Prostate gland (tissue), 2 donors: Measurements from ENCODE around the gene VKORC1. TPM values are rescaled to one million over a fixed set of nuclear protein-coding genes. Genes with fewer than 3 reads are reported as not detected.

ENCODE experiments used
- DNase-seq: peaks from one replicate; pipeline ENCODE4 v3.0.0-alpha.2; 2019; ENCODE audit warnings: low spot score
- H3K27ac ChIP-seq, 2 donors: fragments of 200-600 bp; sonication (generic); 2 replicates each; pipeline ENCODE4 v1.5.1; 2017 to 2019
- H3K27me3 ChIP-seq: fragments of 200-600 bp; sonication (generic); replicated peaks from 2 replicates; pipeline ENCODE4 v1.5.1; 2019; ENCODE audit not compliant: insufficient read depth
- H3K36me3 ChIP-seq, 2 donors: fragments of 200-600 bp; sonication (generic); 1 replicate in 1 of 2; 2 replicates in 1 of 2; pipeline versions ENCODE4 v1.5.1 to v1.8.1; 2017 to 2019
- H3K4me1 ChIP-seq: fragments of 200-600 bp; sonication (generic); replicated peaks from 2 replicates; pipeline ENCODE4 v1.5.1; 2019
- H3K4me3 ChIP-seq, 2 donors: fragments of 200-600 bp; sonication (generic); 2 replicates each; pipeline ENCODE4 v1.5.1; 2017 to 2019
- H3K9me3 ChIP-seq: fragments of 200-600 bp; sonication (generic); 2 replicates; pipeline ENCODE4 v1.5.1; 2017
- POLR2A ChIP-seq: fragments of 450-650 bp; IDR thresholded peaks from one replicate; pipeline ENCODE4 v1.6.1; 2016; ENCODE audit warnings: antibody characterized with exemption, mild to moderate bottlenecking
- POLR2AphosphoS5 ChIP-seq: sonication (generic); formaldehyde crosslinking; IDR thresholded peaks from one replicate; pipeline ENCODE4 v1.6.1; 2017; ENCODE audit warnings: antibody characterized with exemption
- WGBS: methylation state at CpG from one replicate; pipeline ENCODE4 v1.1.5; 2018; 5-methylcytosine and 5-hydroxymethylcytosine counted together
- intact Hi-C: fragments of 100-400 bp; cut with DNase I; formaldehyde crosslinking; loops from one replicate; pipeline ENCODE4 v1.14.2; 2022
- total RNA-seq, 2 donors: library from RNA; depleted of rRNA; stranded (reverse); fragments of >200 nt; gene quantifications; one replicate each; pipeline ENCODE4 v1.1.0, GENCODE V29; 2016
- TF ChIP-seq, protein P1 (sequence below), 4 experiments: fragments of 200-600 bp in 2 of 4; fragments of 450-650 bp in 2 of 4; sonication (generic) in 2 of 4; IDR thresholded peaks; 1 replicate in 3 of 4; 2 replicates in 1 of 4; pipeline ENCODE4 v1.5.1; 2016 to 2019; ENCODE audit warnings: antibody characterized with exemption in 4 of 4, mild to moderate bottlenecking in 2 of 4, moderate library complexity in 2 of 4

The VKORC1 gene
- total RNA-seq, 2 donors from 2014 or later: 106 to 175 TPM

- Histone ChIP-seq H3K27ac (peak overlapping the region; percentile 92 to 94), H3K4me3 (no peak overlapping the region), H3K36me3 (peaks cover 0 to 1% of the 10 kb centered on the region in 2 donors), H3K4me1 (peaks cover 36% of the 10 kb centered on the region), H3K9me3 (no peaks in the 10 kb centered on the region), H3K27me3 (no peaks in the 10 kb centered on the region)
- no peak for TF ChIP-seq POLR2AphosphoS5
- TF ChIP-seq, protein P1, sequence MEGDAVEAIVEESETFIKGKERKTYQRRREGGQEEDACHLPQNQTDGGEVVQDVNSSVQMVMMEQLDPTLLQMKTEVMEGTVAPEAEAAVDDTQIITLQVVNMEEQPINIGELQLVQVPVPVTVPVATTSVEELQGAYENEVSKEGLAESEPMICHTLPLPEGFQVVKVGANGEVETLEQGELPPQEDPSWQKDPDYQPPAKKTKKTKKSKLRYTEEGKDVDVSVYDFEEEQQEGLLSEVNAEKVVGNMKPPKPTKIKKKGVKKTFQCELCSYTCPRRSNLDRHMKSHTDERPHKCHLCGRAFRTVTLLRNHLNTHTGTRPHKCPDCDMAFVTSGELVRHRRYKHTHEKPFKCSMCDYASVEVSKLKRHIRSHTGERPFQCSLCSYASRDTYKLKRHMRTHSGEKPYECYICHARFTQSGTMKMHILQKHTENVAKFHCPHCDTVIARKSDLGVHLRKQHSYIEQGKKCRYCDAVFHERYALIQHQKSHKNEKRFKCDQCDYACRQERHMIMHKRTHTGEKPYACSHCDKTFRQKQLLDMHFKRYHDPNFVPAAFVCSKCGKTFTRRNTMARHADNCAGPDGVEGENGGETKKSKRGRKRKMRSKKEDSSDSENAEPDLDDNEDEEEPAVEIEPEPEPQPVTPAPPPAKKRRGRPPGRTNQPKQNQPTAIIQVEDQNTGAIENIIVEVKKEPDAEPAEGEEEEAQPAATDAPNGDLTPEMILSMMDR (IDR thresholded peaks at IDR 0.05): no peak
- no peak for TF ChIP-seq POLR2A
- WGBS: 65% methylated on average over 20 of the region's 20 CpGs
- DNase-seq: no peak
- intact Hi-C loops: no loop called here
Observed at GRCh38 chr16:31132303-31132979, 37.8 kb upstream of the VKORC1 start.

DNA sequence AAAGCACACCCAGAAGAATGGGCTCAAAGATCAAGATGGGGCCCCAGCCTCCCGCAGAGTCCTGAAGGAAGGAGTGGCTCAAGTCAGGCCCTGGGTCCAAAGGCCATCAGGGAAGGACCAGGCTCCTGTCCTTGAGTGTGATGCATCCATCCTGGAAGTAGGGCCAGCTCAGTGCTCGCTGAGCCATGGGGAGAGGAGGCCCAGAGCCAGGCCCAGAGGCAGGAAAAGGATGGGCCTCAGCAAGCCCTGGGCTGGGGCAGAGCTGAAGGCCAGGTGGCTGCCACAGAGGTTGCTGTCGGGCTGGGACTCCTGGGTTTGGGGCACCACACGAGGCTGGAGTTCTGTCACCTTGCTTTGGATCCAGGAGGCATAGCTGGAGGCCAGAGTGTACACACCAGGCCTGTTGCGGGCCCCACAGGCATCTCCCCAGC lies 37.3 kb upstream of the VKORC1 start:
- WGBS: 54% methylated on average over 4 of the region's 5 CpGs
- Histone ChIP-seq H3K27me3 (no peaks in the 10 kb centered on the region), H3K9me3 (no peaks in the 10 kb centered on the region), H3K27ac (peak overlapping the region; percentile 92 to 94), H3K36me3 (peaks cover 0 to 4% of the 10 kb centered on the region in 2 donors), H3K4me1 (peaks cover 38% of the 10 kb centered on the region), H3K4me3 (no peak overlapping the region)
- intact Hi-C loops: no loop called here
- TF ChIP-seq POLR2A (no peak), POLR2AphosphoS5 (no peak)
- TF ChIP-seq, protein P1 (IDR thresholded peaks at IDR 0.05): no peak
- no peak for DNase-seq

DNA sequence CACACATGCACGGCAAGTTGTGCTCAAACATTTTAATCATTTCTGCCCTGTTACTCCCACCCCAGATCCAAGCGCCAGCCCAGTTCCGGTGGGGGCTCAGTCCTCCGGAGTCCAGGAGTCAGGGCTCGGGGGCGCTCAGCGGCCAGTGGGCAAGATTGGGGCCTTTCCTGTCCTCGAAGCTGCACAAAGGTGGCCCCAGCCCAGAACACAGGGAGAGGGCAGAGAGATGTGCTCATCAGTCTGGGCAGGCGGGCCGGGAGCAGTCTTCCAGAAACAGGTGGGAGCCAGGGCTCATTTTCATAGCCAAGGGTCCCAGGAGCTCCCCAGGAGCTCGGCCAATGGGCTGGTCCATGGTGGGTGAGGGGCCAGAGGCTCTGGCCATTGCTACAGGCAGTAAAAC lies 36.8 kb upstream of the VKORC1 start:
- no peak overlapping the region for H3K4me3 ChIP-seq
- intact Hi-C loops: no loop called here
- peak overlapping the region; percentile 92 to 94 for H3K27ac ChIP-seq
- no peak for DNase-seq
- no peaks in the 10 kb centered on the region for H3K27me3 ChIP-seq
- no peaks in the 10 kb centered on the region for H3K9me3 ChIP-seq
- peaks cover 0 to 4% of the 10 kb centered on the region in 2 donors for H3K36me3 ChIP-seq
- 63% methylated on average over 11 of the region's 11 CpGs for WGBS
- no peak for TF ChIP-seq POLR2A
- TF ChIP-seq POLR2AphosphoS5: no peak
- TF ChIP-seq, protein P1 (IDR thresholded peaks at IDR 0.05): no peak
- H3K4me1 ChIP-seq: peaks cover 38% of the 10 kb centered on the region

GRCh38 chr16:31130899-31131298 lies 36.3 kb upstream of the VKORC1 start:
- 50% methylated on average over 6 of the region's 6 CpGs for WGBS
- Histone ChIP-seq H3K4me3 (no peak overlapping the region), H3K27ac (peak overlapping the region; percentile 92 to 94), H3K36me3 (peaks cover 0 to 4% of the 10 kb centered on the region in 2 donors), H3K4me1 (peaks cover 35% of the 10 kb centered on the region), H3K27me3 (no peaks in the 10 kb centered on the region), H3K9me3 (no peaks in the 10 kb centered on the region)
- intact Hi-C loops: no loop called here
- peak; percentile 82 for TF ChIP-seq POLR2AphosphoS5
- no peak for TF ChIP-seq POLR2A
- TF ChIP-seq, protein P1 (IDR thresholded peaks at IDR 0.05): no peak
- DNase-seq: peak; percentile 91

DNA sequence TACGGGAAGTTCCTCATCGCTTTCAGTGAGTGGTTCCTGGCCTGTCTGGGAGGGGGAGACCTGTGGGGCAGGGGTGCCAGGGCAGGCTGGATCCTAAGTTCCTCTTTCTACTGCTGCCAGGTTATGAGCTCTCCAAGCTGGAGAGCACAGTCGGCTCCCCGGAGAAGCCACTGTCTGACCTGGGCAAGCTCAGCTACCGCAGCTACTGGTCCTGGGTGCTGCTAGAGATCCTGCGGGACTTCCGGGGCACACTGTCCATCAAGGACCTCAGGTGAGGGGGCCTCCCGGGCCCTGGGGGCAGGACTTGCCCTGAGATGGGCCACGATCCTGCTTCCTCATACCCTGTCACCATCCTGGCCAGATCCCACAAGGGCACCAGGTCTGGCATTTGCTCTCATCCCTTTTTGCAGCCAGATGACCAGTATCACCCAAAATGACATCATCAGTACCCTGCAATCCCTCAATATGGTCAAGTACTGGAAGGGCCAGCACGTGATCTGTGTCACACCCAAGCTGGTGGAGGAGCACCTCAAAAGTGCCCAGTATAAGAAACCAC lies 35.8 kb upstream of the VKORC1 start:
- TF ChIP-seq POLR2A (no peak), POLR2AphosphoS5 (no peak)
- TF ChIP-seq, protein P1 (IDR thresholded peaks at IDR 0.05): no peak
- Histone ChIP-seq H3K9me3 (no peaks in the 10 kb centered on the region), H3K27me3 (no peaks in the 10 kb centered on the region), H3K4me1 (peaks cover 32% of the 10 kb centered on the region), H3K27ac (peak overlapping the region; percentile 92 to 94), H3K36me3 (peaks cover 0 to 4% of the 10 kb centered on the region in 2 donors), H3K4me3 (no peak overlapping the region)
- no peak for DNase-seq
- intact Hi-C loops: no loop called here
- 53% methylated on average over 9 of the region's 10 CpGs for WGBS
